ENCODE results near the gene TINAG.

The TINAG gene

GRCh38 chr6:54426995-54427394 lies 118.8 kb downstream of the TINAG start:
- Histone ChIP-seq H3K4me3 (ENCODE audit: extremely low read depth, insufficient read depth, low read length, poor library complexity, severe bottlenecking) (no peak overlapping the region), H3K4me1 (ENCODE audit: control insufficient read depth, insufficient read depth, low read length, poor library complexity, severe bottlenecking) (no peaks in the 10 kb centered on the region), H3K36me3 (ENCODE audit: control insufficient read depth, insufficient read depth, low read length) (no peaks in the 10 kb centered on the region), H3K27ac (ENCODE audit: low read depth, low read length, severe bottlenecking) (no peak overlapping the region), H3K9me3 (ENCODE audit: control insufficient read depth, low read length) (no peaks in the 10 kb centered on the region)

- Histone ChIP-seq H3K4me1 (ENCODE audit: control insufficient read depth, insufficient read depth, low read length, poor library complexity, severe bottlenecking) (no peaks in the 10 kb centered on the region), H3K4me3 (ENCODE audit: extremely low read depth, insufficient read depth, low read length, poor library complexity, severe bottlenecking) (no peak overlapping the region), H3K27ac (ENCODE audit: low read depth, low read length, severe bottlenecking) (no peak overlapping the region), H3K36me3 (ENCODE audit: control insufficient read depth, insufficient read depth, low read length) (no peaks in the 10 kb centered on the region), H3K9me3 (ENCODE audit: control insufficient read depth, low read length) (no peaks in the 10 kb centered on the region)
- WGBS, 2 experiments (ENCODE audit: insufficient coverage in 2 of 2): no CpG with 5 or more reads among the region's 1 CpG
Observed at GRCh38 chr6:54427396-54427937, 119.2 kb downstream of the TINAG start.

DNA sequence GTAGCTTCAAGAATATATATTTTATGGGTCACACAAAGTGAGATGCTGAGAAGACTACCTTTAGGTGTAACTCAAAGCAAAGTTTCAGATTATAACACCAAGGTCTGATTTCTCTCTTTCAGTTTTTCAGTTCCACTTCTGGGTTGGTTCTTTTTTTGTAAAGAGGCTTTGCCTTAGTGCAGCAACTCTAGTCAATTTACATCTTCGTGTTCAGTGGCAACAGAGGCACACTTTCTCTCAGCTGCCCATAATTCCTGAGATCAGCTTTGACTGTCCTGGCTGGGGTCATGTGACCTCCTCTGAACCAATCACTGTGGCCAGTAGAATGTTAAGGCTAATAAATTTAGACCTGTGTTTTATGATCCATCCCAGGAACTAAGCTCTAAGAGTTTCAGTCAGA lies 120.2 kb downstream of the TINAG start:
- H3K4me1 ChIP-seq (ENCODE audit: control insufficient read depth, insufficient read depth, low read length, poor library complexity, severe bottlenecking): no peaks in the 10 kb centered on the region
- H3K36me3 ChIP-seq (ENCODE audit: control insufficient read depth, insufficient read depth, low read length): no peaks in the 10 kb centered on the region
- H3K4me3 ChIP-seq (ENCODE audit: extremely low read depth, insufficient read depth, low read length, poor library complexity, severe bottlenecking): no peak overlapping the region
- no peak overlapping the region for H3K27ac ChIP-seq (ENCODE audit: low read depth, low read length, severe bottlenecking)
- H3K9me3 ChIP-seq (ENCODE audit: control insufficient read depth, low read length): no peaks in the 10 kb centered on the region
- 83 to 86% methylated on average over 1 of the region's 1 CpG for WGBS, 2 experiments (ENCODE audit: insufficient coverage in 2 of 2)

- 80 to 86% methylated on average over 1 of the region's 2 CpGs for WGBS, 2 experiments (ENCODE audit: insufficient coverage in 2 of 2)
- Histone ChIP-seq H3K36me3 (ENCODE audit: control insufficient read depth, insufficient read depth, low read length) (no peaks in the 10 kb centered on the region), H3K27ac (ENCODE audit: low read depth, low read length, severe bottlenecking) (no peak overlapping the region), H3K4me1 (ENCODE audit: control insufficient read depth, insufficient read depth, low read length, poor library complexity, severe bottlenecking) (no peaks in the 10 kb centered on the region), H3K9me3 (ENCODE audit: control insufficient read depth, low read length) (no peaks in the 10 kb centered on the region), H3K4me3 (ENCODE audit: extremely low read depth, insufficient read depth, low read length, poor library complexity, severe bottlenecking) (no peak overlapping the region)
Observed at GRCh38 chr6:54431466-54431865, 123.2 kb downstream of the TINAG start.
